PC-3 (cell line): Measurements from ENCODE around the gene CLASP1. TPM values are rescaled to one million over a fixed set of nuclear protein-coding genes. Genes with fewer than 3 reads are reported as not detected.

Experiments
- ATAC-seq: fragments of 200-7000 bp; cut with Tn5 transposase; 2 replicates; pipeline ENCODE4 v1.9.1; 2020; ENCODE audit warnings: mild to moderate bottlenecking, moderate library complexity
- BruUV-seq: library from RNA; stranded (reverse); fragments of 400-500 nt; replicated peaks from 2 replicates; lab custom pipeline; 2021; lab: Mats Ljungman, UMichigan
- CTCF ChIA-PET: fragments of 300-600 bp; sonication (Branson Sonifier 250); formaldehyde crosslinking; loops from one replicate; lab custom pipeline; 2022; ENCODE audit warnings: antibody characterized with exemption; lab: Charles Lee
- POLR2A ChIA-PET: fragments of 300-600 bp; sonication (Branson Sonifier 250); formaldehyde crosslinking; loops from one replicate; lab custom pipeline; 2022; ENCODE audit warnings: antibody characterized with exemption; ENCODE audit not compliant: unreplicated experiment; lab: Charles Lee
- DNase-seq: peaks from one replicate; pipeline ENCODE4 v3.0.0-alpha.2; 2015
- H2AFZ ChIP-seq: fragments of 300-600 bp; sonication (generic); 2 replicates; pipeline ENCODE4 v1.6.0; 2016; ENCODE audit warnings: antibody characterized with exemption, low read length
- H3F3A ChIP-seq: fragments of 300-600 bp; sonication (generic); one replicate; pipeline ENCODE4 v1.6.0; 2017; ENCODE audit warnings: antibody characterized with exemption, low read length, control low read depth, mild to moderate bottlenecking; ENCODE audit not compliant: unreplicated experiment
- H3K27ac ChIP-seq: fragments of 300-600 bp; sonication (generic); 2 replicates; pipeline ENCODE4 v1.5.1; 2016; ENCODE audit warnings: mild to moderate bottlenecking, low read length
- H3K27me3 ChIP-seq: fragments of 300-600 bp; sonication (generic); 2 replicates; pipeline ENCODE4 v1.6.1; 2016; ENCODE audit warnings: low read length, mixed read lengths
- H3K36me3 ChIP-seq: fragments of 300-600 bp; sonication (generic); 2 replicates; pipeline ENCODE4 v1.6.1; 2016; ENCODE audit warnings: low read depth, mixed run types, low read length, mixed read lengths
- H3K4me1 ChIP-seq: fragments of 300-600 bp; sonication (generic); 2 replicates; pipeline ENCODE4 v1.5.1; 2016; ENCODE audit warnings: low read length; ENCODE audit not compliant: insufficient read depth
- H3K4me2 ChIP-seq: fragments of 300-600 bp; sonication (generic); 2 replicates; pipeline ENCODE4 v1.6.0; 2016; ENCODE audit warnings: low read length
- H3K4me3 ChIP-seq: fragments of 300-600 bp; sonication (generic); 2 replicates; pipeline ENCODE4 v1.5.1; 2016; ENCODE audit warnings: mild to moderate bottlenecking, low read length, mixed read lengths
- H3K79me2 ChIP-seq: fragments of 300-600 bp; sonication (generic); 2 replicates; pipeline ENCODE4 v1.6.1; 2017; ENCODE audit warnings: low read length, mixed read lengths
- H3K9ac ChIP-seq: fragments of 300-600 bp; sonication (generic); 2 replicates; pipeline ENCODE4 v1.6.0; 2016; ENCODE audit warnings: mild to moderate bottlenecking, low read length
- H3K9me2 ChIP-seq: fragments of 300-600 bp; sonication (generic); replicated peaks from 2 replicates; pipeline ENCODE4 v1.6.1; 2016; ENCODE audit warnings: mixed run types, low read length, mixed read lengths
- H3K9me3 ChIP-seq: fragments of 300-600 bp; sonication (generic); 2 replicates; pipeline ENCODE4 v1.6.1; 2016; ENCODE audit warnings: low read length, mixed read lengths
- H4K20me1 ChIP-seq: fragments of 300-600 bp; sonication (generic); 2 replicates; pipeline ENCODE4 v1.6.1; 2016; ENCODE audit warnings: low read length, mixed read lengths
- EZH2 ChIP-seq: fragments of 300-600 bp; sonication (generic); IDR thresholded peaks from one replicate; pipeline ENCODE4 v1.6.1; 2017; ENCODE audit warnings: antibody characterized with exemption, mild to moderate bottlenecking, low read length; ENCODE audit not compliant: unreplicated experiment
- EZH2phosphoT487 ChIP-seq: fragments of 300-600 bp; sonication (generic); IDR thresholded peaks from 2 replicates; pipeline ENCODE4 v1.6.1; 2018; ENCODE audit warnings: mild to moderate bottlenecking, antibody characterized with exemption, low read length, borderline replicate concordance
- intact Hi-C: fragments of 100-400 bp; cut with micrococcal nuclease; formaldehyde crosslinking; loops from 2 replicates; pipeline ENCODE4 v1.9.0; 2023
- total RNA-seq: library from RNA; depleted of rRNA; stranded (reverse); fragments of >200 nt; gene quantifications from 2 replicates; pipeline ENCODE4 v1.2.3, GENCODE V29; 2014
- TF ChIP-seq, protein P1 (sequence below): fragments of 300-600 bp; sonication (generic); conservative IDR thresholded peaks from 2 replicates; pipeline ENCODE4 v1.5.1; 2017; ENCODE audit warnings: antibody characterized with exemption, low read depth, mild to moderate bottlenecking, low read length

CLASP1 gene
- total RNA-seq, 1 experiment from 2014 or later: 24.3 TPM

DNA sequence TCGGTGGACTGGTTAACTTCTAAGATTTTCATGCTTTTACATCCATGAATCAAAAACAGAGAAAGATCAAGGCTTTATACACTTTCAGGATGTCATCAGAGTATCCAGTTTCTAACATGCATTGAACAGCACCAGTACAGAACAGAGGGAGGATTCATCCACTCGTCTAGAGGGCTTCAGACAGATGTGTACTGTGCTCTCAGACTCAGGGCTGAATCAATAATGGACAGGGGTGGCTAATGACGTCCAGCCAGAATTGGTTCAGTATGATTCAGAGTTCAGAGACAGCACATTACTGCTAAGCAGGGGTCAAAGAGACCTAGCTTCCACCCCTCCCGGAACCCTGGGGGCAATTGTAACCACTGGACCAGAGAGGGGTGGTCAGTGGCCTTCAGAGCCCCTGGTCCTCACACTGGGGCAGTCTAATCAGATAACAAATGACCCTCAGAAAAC is 81.3 kb downstream of the CLASP1 start:
- DNase-seq: no peak
- CTCF ChIA-PET: no interaction called here
- no peaks in the 10 kb centered on the region for H4K20me1 ChIP-seq

DNA sequence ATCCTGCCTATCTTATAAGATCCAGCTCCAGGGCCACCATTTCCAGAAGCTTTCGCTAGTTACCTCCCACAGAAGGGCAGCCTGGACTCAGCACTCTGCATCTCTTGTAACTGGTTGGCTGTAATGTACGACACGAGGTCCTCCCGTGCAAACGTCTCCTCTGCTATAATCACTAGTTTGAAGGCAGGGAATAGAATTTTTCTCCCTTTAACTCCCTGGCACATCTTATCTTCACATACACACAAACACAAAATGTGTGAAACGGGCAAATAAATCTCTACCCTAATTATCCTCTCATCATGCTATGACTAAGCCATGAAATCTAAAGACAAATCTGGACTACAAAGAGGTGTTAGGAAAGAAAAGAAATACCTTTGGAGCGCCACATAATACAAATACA is 81.8 kb downstream of the CLASP1 start:
- DNase-seq (no peak), ATAC-seq (no peak)
- POLR2A ChIA-PET: no interaction called here
- peaks cover 40% of the 10 kb centered on the region for H3K79me2 ChIP-seq
- no peaks in the 10 kb centered on the region for H3K4me1 ChIP-seq
- no peak overlapping the region for H3K4me3 ChIP-seq
- H4K20me1 ChIP-seq: no peaks in the 10 kb centered on the region
- no peak overlapping the region for H3K27ac ChIP-seq
- H2AFZ ChIP-seq: no peak overlapping the region
- no peaks in the 10 kb centered on the region for H3K27me3 ChIP-seq
- CTCF ChIA-PET: no interaction called here
- H3K9ac ChIP-seq: no peak overlapping the region
- H3K9me3 ChIP-seq: no peaks in the 10 kb centered on the region
- BruUV-seq: no TSS peak
- H3K36me3 ChIP-seq: no peaks in the 10 kb centered on the region
- no peak overlapping the region for H3K4me2 ChIP-seq
- intact Hi-C loops: no loop called here
- no peaks in the 10 kb centered on the region for H3K9me2 ChIP-seq
- H3F3A ChIP-seq: no peaks in the 10 kb centered on the region
- TF ChIP-seq, protein P1, sequence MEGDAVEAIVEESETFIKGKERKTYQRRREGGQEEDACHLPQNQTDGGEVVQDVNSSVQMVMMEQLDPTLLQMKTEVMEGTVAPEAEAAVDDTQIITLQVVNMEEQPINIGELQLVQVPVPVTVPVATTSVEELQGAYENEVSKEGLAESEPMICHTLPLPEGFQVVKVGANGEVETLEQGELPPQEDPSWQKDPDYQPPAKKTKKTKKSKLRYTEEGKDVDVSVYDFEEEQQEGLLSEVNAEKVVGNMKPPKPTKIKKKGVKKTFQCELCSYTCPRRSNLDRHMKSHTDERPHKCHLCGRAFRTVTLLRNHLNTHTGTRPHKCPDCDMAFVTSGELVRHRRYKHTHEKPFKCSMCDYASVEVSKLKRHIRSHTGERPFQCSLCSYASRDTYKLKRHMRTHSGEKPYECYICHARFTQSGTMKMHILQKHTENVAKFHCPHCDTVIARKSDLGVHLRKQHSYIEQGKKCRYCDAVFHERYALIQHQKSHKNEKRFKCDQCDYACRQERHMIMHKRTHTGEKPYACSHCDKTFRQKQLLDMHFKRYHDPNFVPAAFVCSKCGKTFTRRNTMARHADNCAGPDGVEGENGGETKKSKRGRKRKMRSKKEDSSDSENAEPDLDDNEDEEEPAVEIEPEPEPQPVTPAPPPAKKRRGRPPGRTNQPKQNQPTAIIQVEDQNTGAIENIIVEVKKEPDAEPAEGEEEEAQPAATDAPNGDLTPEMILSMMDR: no peak
- no peak for TF ChIP-seq EZH2
- TF ChIP-seq EZH2phosphoT487: no peak

More for the DNA sequence above, 81.3 kb downstream of the CLASP1 start:
- no peak overlapping the region for H3K4me2 ChIP-seq
- no peak overlapping the region for H3K9ac ChIP-seq
- no peaks in the 10 kb centered on the region for H3K9me2 ChIP-seq
- no peaks in the 10 kb centered on the region for H3K27me3 ChIP-seq
- ATAC-seq: no peak
- H3K9me3 ChIP-seq: no peaks in the 10 kb centered on the region
- no peak overlapping the region for H3K4me3 ChIP-seq
- no peaks in the 10 kb centered on the region for H3K36me3 ChIP-seq
- intact Hi-C loops: no loop called here
- H3K27ac ChIP-seq: no peak overlapping the region
- no peaks in the 10 kb centered on the region for H3K4me1 ChIP-seq
- peaks cover 34% of the 10 kb centered on the region for H3K79me2 ChIP-seq
- H2AFZ ChIP-seq: no peak overlapping the region
- TF ChIP-seq EZH2phosphoT487: no peak
- no peak for TF ChIP-seq EZH2
- TF ChIP-seq, protein P1: no peak
- POLR2A ChIA-PET: no interaction called here
- no TSS peak for BruUV-seq
- no peaks in the 10 kb centered on the region for H3F3A ChIP-seq

GRCh38 chr2:121565389-121566250 is 83.6 kb downstream of the CLASP1 start:
- ChIA-PET CTCF (no interaction called here), POLR2A (no interaction called here)
- intact Hi-C loops: no loop called here
- Histone ChIP-seq H3K79me2 (peaks cover 52% of the 10 kb centered on the region), H3K27me3 (no peaks in the 10 kb centered on the region), H3K9ac (no peak overlapping the region), H3K9me3 (no peaks in the 10 kb centered on the region), H3K36me3 (no peaks in the 10 kb centered on the region), H3K4me1 (0 out of 2 replicates have a peak, but pooled peaks cover 3% of the 10 kb centered on the region), H3F3A (no peaks in the 10 kb centered on the region), H3K27ac (no peak overlapping the region), H3K4me2 (no peak overlapping the region), H3K4me3 (no peak overlapping the region), H2AFZ (no peak overlapping the region), H4K20me1 (no peaks in the 10 kb centered on the region), H3K9me2 (no peaks in the 10 kb centered on the region)
- TF ChIP-seq EZH2phosphoT487 (no peak), EZH2 (no peak)
- TF ChIP-seq, protein P1: no peak
- ATAC-seq (no peak), DNase-seq (no peak)
- no TSS peak for BruUV-seq
